GM23338 (cell line): Measurements from ENCODE around the gene SYNE1. TPM values are rescaled to one million over a fixed set of nuclear protein-coding genes. Genes with fewer than 3 reads are reported as not detected.

ENCODE experiments used
- ATAC-seq: fragments of 200-7000 bp; cut with Tn5 transposase; 3 replicates; pipeline ENCODE4 v1.9.1; 2020
- DNase-seq: peaks from one replicate; pipeline ENCODE4 v3.0.0-alpha.2; 2015; ENCODE audit warnings: low spot score
- H2AFZ ChIP-seq: fragments of 200-600 bp; sonication (generic); 2 replicates; pipeline ENCODE4 v1.8.0; 2016; ENCODE audit warnings: antibody characterized with exemption, mild to moderate bottlenecking, moderate library complexity
- H3F3A ChIP-seq: fragments of 200-600 bp; sonication (generic); replicated peaks from 2 replicates; pipeline ENCODE4 v1.8.0; 2017; ENCODE audit warnings: antibody characterized with exemption, mixed run types, low read depth
- H3K27ac ChIP-seq: fragments of 200-600 bp; sonication (generic); 2 replicates; pipeline ENCODE4 v1.6.1; 2016; ENCODE audit warnings: low read depth
- H3K27me3 ChIP-seq: fragments of 200-600 bp; sonication (generic); 2 replicates; pipeline ENCODE4 v1.8.0; 2016; ENCODE audit warnings: mild to moderate bottlenecking, mixed run types, moderate library complexity; ENCODE audit not compliant: insufficient read depth
- H3K36me3 ChIP-seq: fragments of 200-600 bp; sonication (generic); 2 replicates; pipeline ENCODE4 v1.8.0; 2016; ENCODE audit warnings: mild to moderate bottlenecking; ENCODE audit not compliant: insufficient read depth
- H3K4me1 ChIP-seq: fragments of 200-600 bp; sonication (generic); 2 replicates; pipeline ENCODE4 v1.8.0; 2016; ENCODE audit warnings: mild to moderate bottlenecking, moderate library complexity; ENCODE audit not compliant: insufficient read depth
- H3K4me2 ChIP-seq: fragments of 200-600 bp; sonication (generic); 2 replicates; pipeline ENCODE4 v1.7.1; 2017; ENCODE audit warnings: mixed run types
- H3K4me3 ChIP-seq: fragments of 200-600 bp; sonication (generic); 2 replicates; pipeline ENCODE4 v1.6.1; 2016; ENCODE audit warnings: mixed run types
- H3K79me2 ChIP-seq: fragments of 200-600 bp; sonication (generic); replicated peaks from 2 replicates; pipeline ENCODE4 v1.8.0; 2017; ENCODE audit warnings: mild to moderate bottlenecking; ENCODE audit not compliant: insufficient read depth
- H3K9me2 ChIP-seq: fragments of 200-600 bp; sonication (generic); 2 replicates; pipeline ENCODE4 v1.8.0; 2017; ENCODE audit not compliant: insufficient read depth
- H4K20me1 ChIP-seq: fragments of 200-600 bp; sonication (generic); replicated peaks from 2 replicates; pipeline ENCODE4 v1.8.0; 2017; ENCODE audit warnings: mild to moderate bottlenecking; ENCODE audit not compliant: insufficient read depth
- H3K27ac Mint-ChIP-seq: 2 replicates; pipeline ENCODE4 v1.8.0; 2020; ENCODE audit warnings: inconsistent platforms, mild to moderate bottlenecking, moderate library complexity, mixed read lengths
- H3K27me3 Mint-ChIP-seq: 3 replicates; pipeline ENCODE4 v1.8.0; 2022; ENCODE audit warnings: low read depth, mild to moderate bottlenecking, moderate library complexity, mixed read lengths, inconsistent platforms; ENCODE audit not compliant: insufficient read depth, poor library complexity
- H3K36me3 Mint-ChIP-seq: 3 replicates; pipeline ENCODE4 v1.8.0; 2021; ENCODE audit warnings: low read depth, mild to moderate bottlenecking, inconsistent platforms, moderate library complexity, mixed read lengths
- H3K4me1 Mint-ChIP-seq: 3 replicates; pipeline ENCODE4 v1.8.0; 2020; ENCODE audit warnings: mild to moderate bottlenecking, inconsistent platforms, mixed read lengths
- H3K4me3 Mint-ChIP-seq: 3 replicates; pipeline ENCODE4 v1.8.0; 2021; ENCODE audit warnings: moderate library complexity, mild to moderate bottlenecking, inconsistent platforms, mixed read lengths
- H3K9me3 Mint-ChIP-seq: 3 replicates; pipeline ENCODE4 v1.8.0; 2020; ENCODE audit warnings: moderate library complexity, mild to moderate bottlenecking, inconsistent platforms, mixed read lengths
- CREB1 ChIP-seq: fragments of 250-450 bp; sonication (Bioruptor Pico); IDR thresholded peaks from 2 replicates; pipeline ENCODE4 v1.5.0; 2020; ENCODE audit warnings: low read depth, mild to moderate bottlenecking, moderate library complexity
- CTCF ChIP-seq, 2 experiments: fragments of 200-600 bp in 1 of 2; sonication (generic) in 1 of 2; conservative IDR thresholded peaks; 2 replicates each; pipeline versions ENCODE4 v1.5.1 to v1.6.1; 2016 to 2017; ENCODE audit warnings: antibody characterized with exemption in 2 of 2, low read depth in 2 of 2, mild to moderate bottlenecking in 2 of 2, moderate library complexity in 1 of 2
- ETS1 ChIP-seq: IDR thresholded peaks from 2 replicates; pipeline ENCODE4 v1.6.1; 2016; ENCODE audit warnings: antibody characterized with exemption
- EZH2 ChIP-seq: fragments of 200-600 bp; sonication (generic); IDR thresholded peaks from one replicate; pipeline ENCODE4 v1.8.0; 2017; ENCODE audit warnings: antibody characterized with exemption, mild to moderate bottlenecking, low read depth; ENCODE audit not compliant: unreplicated experiment
- EZH2phosphoT487 ChIP-seq: fragments of 200-600 bp; sonication (generic); IDR thresholded peaks from one replicate; pipeline ENCODE4 v1.8.1; 2018; ENCODE audit warnings: antibody characterized with exemption; ENCODE audit not compliant: unreplicated experiment
- JUNB ChIP-seq: IDR thresholded peaks from one replicate; pipeline ENCODE4 v1.6.1; 2016; ENCODE audit warnings: antibody characterized with exemption; ENCODE audit not compliant: unreplicated experiment
- NANOG ChIP-seq: IDR thresholded peaks from 2 replicates; pipeline ENCODE4 v1.6.1; 2016; ENCODE audit warnings: antibody characterized with exemption, borderline replicate concordance
- POLR2AphosphoS5 ChIP-seq: IDR thresholded peaks from 2 replicates; pipeline ENCODE4 v1.6.1; 2016; ENCODE audit warnings: antibody characterized with exemption, low read depth
- REST ChIP-seq: IDR thresholded peaks from one replicate; pipeline ENCODE4 v1.6.1; 2018; ENCODE audit warnings: antibody characterized with exemption; ENCODE audit not compliant: unreplicated experiment
- STAT1 ChIP-seq: IDR thresholded peaks from one replicate; pipeline ENCODE4 v1.6.1; 2016; ENCODE audit warnings: antibody characterized with exemption; ENCODE audit not compliant: unreplicated experiment
- ZNF331 ChIP-seq: fragments of 250-450 bp; sonication (Bioruptor Pico); IDR thresholded peaks from 2 replicates; pipeline ENCODE4 v1.5.0; 2020; ENCODE audit warnings: low read depth, mild to moderate bottlenecking, moderate library complexity
- polyA plus RNA-seq: library from polyadenylated mRNA; unstranded; fragments of >200 nt; fragmentation: Nextera tagmentation; extraction: Ambion mirVana; gene quantifications from 2 replicates; pipeline ENCODE4 v1.2.1, GENCODE V29; 2016
- total RNA-seq: library from RNA; depleted of rRNA; stranded (reverse); fragments of >200 nt; shearing (Covaris generic); gene quantifications from 2 replicates; pipeline ENCODE4 v1.2.3, GENCODE V29; 2014

Gene SYNE1
- total and polyA plus RNA-seq, 2 experiments from 2014 or later = 3.9 to 13.6 TPM

GRCh38 chr6:152462716-152463115 lies 174.4 kb downstream of the SYNE1 start:
- Histone ChIP-seq H3K27me3 (no peaks in the 10 kb centered on the region), H3K4me2 (no peak overlapping the region), H3K36me3 (no peaks in the 10 kb centered on the region), H3K4me3 (no peak overlapping the region), H3K79me2 (no peaks in the 10 kb centered on the region), H3K9me2 (no peaks in the 10 kb centered on the region), H3K27ac (no peak overlapping the region), H3K4me1 (no peaks in the 10 kb centered on the region), H4K20me1 (no peaks in the 10 kb centered on the region), H3F3A (no peaks in the 10 kb centered on the region), H2AFZ (no peak overlapping the region)
- Mint-ChIP-seq H3K27ac (no peak overlapping the region), H3K27me3 (no peaks in the 10 kb centered on the region), H3K36me3 (no peaks in the 10 kb centered on the region), H3K9me3 (no peaks in the 10 kb centered on the region), H3K4me3 (no peak overlapping the region), H3K4me1 (peaks cover 3% of the 10 kb centered on the region; the same call in 2 of the 3 replicates)
- DNase-seq (peak; percentile 13), ATAC-seq (no peak)
- no peak for TF ChIP-seq POLR2AphosphoS5
- no peak for TF ChIP-seq STAT1
- no peak for TF ChIP-seq EZH2
- no peak for TF ChIP-seq NANOG
- TF ChIP-seq JUNB = no peak
- no peak for TF ChIP-seq ETS1
- TF ChIP-seq CTCF (conservative IDR thresholded peaks at IDR 0.05; ENCODE audit: low read depth in 2 of 2) = no peak
- TF ChIP-seq EZH2phosphoT487 = no peak
- no peak for TF ChIP-seq ZNF331 (CRISPR knock-in tag)
- no peak for TF ChIP-seq CREB1 (CRISPR knock-in tag)
- TF ChIP-seq REST = no peak
